GM23248 (cell line): ENCODE measurements around the gene TC2N. TPM values are rescaled to one million over a fixed set of nuclear protein-coding genes. Genes with fewer than 3 reads are reported as not detected.

Experiments
- DNase-seq: peaks from one replicate; pipeline ENCODE4 v3.0.0-alpha.2; 2015
- H2AFZ ChIP-seq: fragments of 200-600 bp; sonication (generic); 2 replicates; pipeline ENCODE4 v1.6.1; 2016; ENCODE audit warnings: antibody characterized with exemption
- H3F3A ChIP-seq: fragments of 200-600 bp; sonication (generic); 2 replicates; pipeline ENCODE4 v1.6.1; 2016; ENCODE audit warnings: mild to moderate bottlenecking, antibody characterized with exemption, mixed run types; ENCODE audit not compliant: insufficient read depth
- H3K27ac ChIP-seq: fragments of 200-600 bp; sonication (generic); 2 replicates; pipeline ENCODE4 v1.5.1; 2016; ENCODE audit warnings: mild to moderate bottlenecking
- H3K27me3 ChIP-seq: fragments of 200-600 bp; sonication (generic); replicated peaks from 2 replicates; pipeline ENCODE4 v1.6.1; 2016; ENCODE audit warnings: mild to moderate bottlenecking; ENCODE audit not compliant: insufficient read depth
- H3K36me3 ChIP-seq: fragments of 200-600 bp; sonication (generic); 2 replicates; pipeline ENCODE4 v1.6.1; 2016; ENCODE audit warnings: low read depth, mild to moderate bottlenecking
- H3K4me1 ChIP-seq: fragments of 200-600 bp; sonication (generic); 2 replicates; pipeline ENCODE4 v1.6.1; 2016; ENCODE audit warnings: mild to moderate bottlenecking; ENCODE audit not compliant: insufficient read depth
- H3K4me2 ChIP-seq: fragments of 200-600 bp; sonication (generic); one replicate; pipeline ENCODE4 v1.6.1; 2016; ENCODE audit warnings: mild to moderate bottlenecking; ENCODE audit not compliant: unreplicated experiment
- H3K4me3 ChIP-seq: fragments of 200-600 bp; sonication (generic); 2 replicates; pipeline ENCODE4 v1.5.1; 2016; ENCODE audit warnings: mild to moderate bottlenecking
- H3K79me2 ChIP-seq: fragments of 200-600 bp; sonication (generic); 2 replicates; pipeline ENCODE4 v1.6.1; 2016; ENCODE audit warnings: mild to moderate bottlenecking; ENCODE audit not compliant: insufficient read depth
- H3K9ac ChIP-seq: fragments of 200-600 bp; sonication (generic); 2 replicates; pipeline ENCODE4 v1.6.1; 2016; ENCODE audit warnings: mild to moderate bottlenecking
- H3K9me2 ChIP-seq: fragments of 200-600 bp; sonication (generic); 2 replicates; pipeline ENCODE4 v1.6.1; 2016; ENCODE audit warnings: mixed run types, mild to moderate bottlenecking, moderate library complexity; ENCODE audit not compliant: insufficient read depth
- H3K9me3 ChIP-seq: fragments of 200-600 bp; sonication (generic); one replicate; pipeline ENCODE4 v1.6.1; 2017; ENCODE audit warnings: low read depth
- H4K20me1 ChIP-seq: fragments of 200-600 bp; sonication (generic); 2 replicates; pipeline ENCODE4 v1.6.0; 2016; ENCODE audit not compliant: insufficient read depth
- EZH2 ChIP-seq: fragments of 200-600 bp; sonication (generic); IDR thresholded peaks from 2 replicates; pipeline ENCODE4 v1.6.1; 2018; ENCODE audit warnings: antibody characterized with exemption, mild to moderate bottlenecking; ENCODE audit not compliant: insufficient read depth, poor library complexity, severe bottlenecking
- EZH2phosphoT487 ChIP-seq: fragments of 200-600 bp; sonication (generic); IDR thresholded peaks from 2 replicates; pipeline ENCODE4 v1.6.1; 2018; ENCODE audit warnings: antibody characterized with exemption, moderate library complexity, mild to moderate bottlenecking, low read depth; ENCODE audit not compliant: insufficient read depth
- WGBS, 2 experiments: methylation state at CpG; one replicate each; pipeline ENCODE4 v1.1.6; 2015 to 2017; ENCODE audit warnings: low lambda C conversion rate in 2 of 2, low coverage in 1 of 2; ENCODE audit errors: missing lambda C conversion rate in 2 of 2; 5-methylcytosine and 5-hydroxymethylcytosine counted together
- in situ Hi-C: fragments of 300-500 bp; cut with MboI; formaldehyde crosslinking; loops from 2 replicates; pipeline ENCODE4 v1.15.0; 2020
- polyA plus RNA-seq: library from polyadenylated mRNA; unstranded; fragments of >200 nt; fragmentation: Nextera tagmentation; extraction: Ambion mirVana; gene quantifications from 2 replicates; pipeline ENCODE4 v1.2.1, GENCODE V29; 2016
- total RNA-seq: library from RNA; depleted of rRNA; stranded (reverse); fragments of >200 nt; shearing (Covaris generic); gene quantifications from 2 replicates; pipeline ENCODE4 v1.2.3, GENCODE V29; 2014

The TC2N gene
- total and polyA plus RNA-seq, 2 experiments from 2014 or later: 0.34 to 0.65 TPM

GRCh38 chr14:91891721-91892220 is 24.4 kb upstream of the TC2N start:
- Histone ChIP-seq H3F3A (peaks cover 11% of the 10 kb centered on the region), H3K27ac (peak overlapping the region; percentile 42), H3K27me3 (no peaks in the 10 kb centered on the region), H3K4me2 (no peak overlapping the region), H3K79me2 (peaks cover 40% of the 10 kb centered on the region), H2AFZ (no peak overlapping the region), H3K4me3 (no peak overlapping the region), H3K9ac (no peak overlapping the region), H3K4me1 (peaks cover 13% of the 10 kb centered on the region), H4K20me1 (no peaks in the 10 kb centered on the region), H3K36me3 (peaks cover 20% of the 10 kb centered on the region), H3K9me2 (no peaks in the 10 kb centered on the region), H3K9me3 (no peaks in the 10 kb centered on the region)
- peak; percentile 75 for DNase-seq
- no peak for TF ChIP-seq EZH2phosphoT487
- no peak for TF ChIP-seq EZH2
- in situ Hi-C loops: no loop called here
- WGBS, 2 experiments: 29 to 42% methylated on average over 3 of the region's 3 CpGs

- Histone ChIP-seq H3K79me2 (peaks cover 34% of the 10 kb centered on the region), H3K9me3 (no peaks in the 10 kb centered on the region), H3K4me2 (no peak overlapping the region), H3K9ac (no peak overlapping the region), H3F3A (peaks cover 4% of the 10 kb centered on the region; the same call in 1 of the 2 replicates), H3K36me3 (peaks cover 20% of the 10 kb centered on the region), H4K20me1 (no peaks in the 10 kb centered on the region), H2AFZ (no peak overlapping the region), H3K27ac (peak overlapping the region; percentile 42; the same call in 1 of the 2 replicates), H3K4me1 (peaks cover 7% of the 10 kb centered on the region), H3K27me3 (no peaks in the 10 kb centered on the region), H3K9me2 (no peaks in the 10 kb centered on the region), H3K4me3 (no peak overlapping the region)
- in situ Hi-C loops: no loop called here
- TF ChIP-seq EZH2phosphoT487: no peak
- no peak for TF ChIP-seq EZH2
- no peak for DNase-seq
- WGBS, 2 experiments: 82 to 84% methylated on average over 5 of the region's 5 CpGs
Measured at GRCh38 chr14:91891101-91891500, 23.8 kb upstream of the TC2N start.

GRCh38 chr14:91890291-91890749 is 23.0 kb upstream of the TC2N start:
- Histone ChIP-seq H3F3A (peaks cover 3% of the 10 kb centered on the region; the same call in 1 of the 2 replicates), H3K79me2 (peaks cover 28% of the 10 kb centered on the region), H3K36me3 (peaks cover 20% of the 10 kb centered on the region), H3K4me2 (no peak overlapping the region), H3K27ac (no peak overlapping the region), H3K27me3 (no peaks in the 10 kb centered on the region), H3K4me3 (no peak overlapping the region), H4K20me1 (no peaks in the 10 kb centered on the region), H2AFZ (no peak overlapping the region), H3K4me1 (peaks cover 7% of the 10 kb centered on the region), H3K9ac (no peak overlapping the region), H3K9me3 (no peaks in the 10 kb centered on the region), H3K9me2 (no peaks in the 10 kb centered on the region)
- TF ChIP-seq EZH2: no peak
- no peak for TF ChIP-seq EZH2phosphoT487
- no peak for DNase-seq
- WGBS, 2 experiments: 78 to 87% methylated on average over 5 of the region's 5 CpGs
- in situ Hi-C loops: no loop called here

GRCh38 chr14:91889477-91890211 is 22.3 kb upstream of the TC2N start:
- no peak for DNase-seq
- peaks cover 20% of the 10 kb centered on the region for H3K36me3 ChIP-seq
- H3K4me1 ChIP-seq: peaks cover 7% of the 10 kb centered on the region
- H2AFZ ChIP-seq: no peak overlapping the region
- H3K4me2 ChIP-seq: no peak overlapping the region
- no peak overlapping the region for H3K4me3 ChIP-seq
- H3F3A ChIP-seq: peaks cover 3% of the 10 kb centered on the region; the same call in 1 of the 2 replicates
- TF ChIP-seq EZH2: no peak
- TF ChIP-seq EZH2phosphoT487: no peak
- H3K27ac ChIP-seq: no peak overlapping the region
- H3K9ac ChIP-seq: no peak overlapping the region
- H3K9me3 ChIP-seq: no peaks in the 10 kb centered on the region
- in situ Hi-C loops: no loop called here
- H3K27me3 ChIP-seq: no peaks in the 10 kb centered on the region
- H4K20me1 ChIP-seq: no peaks in the 10 kb centered on the region
- peaks cover 22% of the 10 kb centered on the region; the same call in 1 of the 2 replicates for H3K79me2 ChIP-seq
- 82 to 83% methylated on average over 13 of the region's 13 CpGs for WGBS, 2 experiments
- H3K9me2 ChIP-seq: no peaks in the 10 kb centered on the region
